Smooth muscle cell (in vitro differentiated cells): Measurements from ENCODE around the gene MAPK14. TPM values are rescaled to one million over a fixed set of nuclear protein-coding genes. Genes with fewer than 3 reads are reported as not detected.
A peak's percentile ranks its signal among the peaks of the same experiment; 100 is the strongest.

Experiments
- DNase-seq: peaks from one replicate; lab custom pipeline; 2025; ENCODE audit not compliant: unreplicated experiment; lab: John Stamatoyannopoulos, UW
- H2AFZ ChIP-seq: fragments of 200-600 bp; sonication (generic); 2 replicates; pipeline ENCODE4 v1.6.0; 2016; ENCODE audit warnings: antibody characterized with exemption, low read depth, mild to moderate bottlenecking
- H3F3A ChIP-seq: fragments of 200-600 bp; sonication (generic); 2 replicates; pipeline ENCODE4 v1.6.0; 2017; ENCODE audit warnings: antibody characterized with exemption, low read depth
- H3K27ac ChIP-seq: fragments of 200-600 bp; sonication (generic); 2 replicates; pipeline ENCODE4 v1.5.1; 2016; ENCODE audit warnings: low read depth, mild to moderate bottlenecking
- H3K27me3 ChIP-seq: fragments of 200-600 bp; sonication (generic); 2 replicates; pipeline ENCODE4 v1.6.1; 2016; ENCODE audit warnings: low read depth, mild to moderate bottlenecking
- H3K36me3 ChIP-seq: fragments of 200-600 bp; sonication (generic); 2 replicates; pipeline ENCODE4 v1.5.1; 2016; ENCODE audit warnings: low read depth
- H3K4me1 ChIP-seq: fragments of 200-600 bp; sonication (generic); 2 replicates; pipeline ENCODE4 v1.5.1; 2016; ENCODE audit warnings: low read depth
- H3K4me2 ChIP-seq: fragments of 200-600 bp; sonication (generic); 2 replicates; pipeline ENCODE4 v1.6.0; 2016; ENCODE audit warnings: mild to moderate bottlenecking
- H3K4me3 ChIP-seq: fragments of 200-600 bp; sonication (generic); 2 replicates; pipeline ENCODE4 v1.5.1; 2016; ENCODE audit warnings: mild to moderate bottlenecking
- H3K79me2 ChIP-seq: fragments of 200-600 bp; sonication (generic); 2 replicates; pipeline ENCODE4 v1.6.0; 2016; ENCODE audit warnings: low read depth, mild to moderate bottlenecking
- H3K9ac ChIP-seq: fragments of 200-600 bp; sonication (generic); 2 replicates; pipeline ENCODE4 v1.6.0; 2016; ENCODE audit warnings: low read depth
- H3K9me3 ChIP-seq: fragments of 200-600 bp; sonication (generic); replicated peaks from 2 replicates; pipeline ENCODE4 v1.5.1; 2016; ENCODE audit warnings: low read depth
- H4K20me1 ChIP-seq: fragments of 200-600 bp; sonication (generic); 2 replicates; pipeline ENCODE4 v1.6.0; 2016; ENCODE audit warnings: low read depth
- CTCF ChIP-seq: fragments of 200-600 bp; sonication (generic); IDR thresholded peaks from 2 replicates; pipeline ENCODE4 v1.5.1; 2017; ENCODE audit warnings: borderline replicate concordance, mild to moderate bottlenecking, antibody characterized with exemption; ENCODE audit not compliant: insufficient read depth, poor library complexity, severe bottlenecking
- WGBS: methylation state at CpG from one replicate; pipeline ENCODE4 v1.1.7; 2016; ENCODE audit warnings: low lambda C conversion rate; 5-methylcytosine and 5-hydroxymethylcytosine counted together
- polyA plus RNA-seq: library from polyadenylated mRNA; unstranded; fragments of >200 nt; fragmentation: Nextera tagmentation; extraction: Ambion mirVana; gene quantifications from 2 replicates; pipeline ENCODE4 v1.2.1, GENCODE V29; 2016
- total RNA-seq: library from RNA; depleted of rRNA; stranded (reverse); fragments of >200 nt; gene quantifications from 2 replicates; pipeline ENCODE4 v1.2.3, GENCODE V29; 2014

MAPK14 gene
- total and polyA plus RNA-seq, 2 experiments from 2014 or later, result 28.0 to 62.8 TPM

- TF ChIP-seq CTCF, result no peak
- 97% methylated on average over 1 of the region's 1 CpG for WGBS
Measured at GRCh38 chr6:36050305-36050704, 22.7 kb downstream of the MAPK14 start.

GRCh38 chr6:36050947-36051710 is 23.5 kb downstream of the MAPK14 start:
- no peak for DNase-seq
- Histone ChIP-seq H3K4me1 (peaks cover 6% of the 10 kb centered on the region), H3F3A (peaks cover 3% of the 10 kb centered on the region), H3K36me3 (no peaks in the 10 kb centered on the region), H3K9me3 (no peaks in the 10 kb centered on the region), H3K9ac (no peak overlapping the region), H3K27me3 (no peaks in the 10 kb centered on the region), H4K20me1 (peaks cover 100% of the 10 kb centered on the region), H3K4me3 (no peak overlapping the region), H3K79me2 (peaks cover 96% of the 10 kb centered on the region), H2AFZ (no peak overlapping the region), H3K27ac (no peak overlapping the region), H3K4me2 (no peak overlapping the region)
- no peak for TF ChIP-seq CTCF
- WGBS, result 92% methylated on average over 16 of the region's 16 CpGs

More at GRCh38 chr6:36050305-36050704, 22.7 kb downstream of the MAPK14 start:
- no peak for DNase-seq
- peaks cover 95% of the 10 kb centered on the region for H3K79me2 ChIP-seq
- no peaks in the 10 kb centered on the region for H3K27me3 ChIP-seq
- no peak overlapping the region for H3K4me3 ChIP-seq
- H3K4me1 ChIP-seq, result peaks cover 6% of the 10 kb centered on the region
- H2AFZ ChIP-seq, result no peak overlapping the region
- H3K36me3 ChIP-seq, result no peaks in the 10 kb centered on the region
- H3K27ac ChIP-seq, result no peak overlapping the region
- H3K9me3 ChIP-seq, result no peaks in the 10 kb centered on the region
- H4K20me1 ChIP-seq, result peaks cover 100% of the 10 kb centered on the region
- no peak overlapping the region for H3K4me2 ChIP-seq
- H3F3A ChIP-seq, result peaks cover 3% of the 10 kb centered on the region
- no peak overlapping the region for H3K9ac ChIP-seq

DNA sequence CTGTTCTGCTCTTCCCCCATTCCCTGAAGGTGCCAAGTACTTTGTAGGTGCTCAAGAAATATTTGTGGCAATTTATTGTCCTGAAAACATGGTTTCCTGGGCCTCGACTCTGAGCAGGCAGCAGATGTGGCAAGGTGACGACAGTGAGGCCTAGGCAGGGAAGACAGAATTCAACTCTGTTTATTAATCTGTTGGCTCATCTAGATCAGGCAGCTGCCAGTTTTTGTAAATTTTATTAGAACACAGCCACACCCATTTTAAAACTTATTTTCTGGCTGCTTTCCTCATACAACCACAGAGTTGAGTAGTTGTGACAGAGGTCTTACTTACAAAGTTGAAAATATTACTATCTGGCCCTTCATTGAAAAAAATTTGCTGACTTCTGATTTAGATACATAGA is 24.5 kb downstream of the MAPK14 start:
- 64% methylated on average over 2 of the region's 2 CpGs for WGBS
- Histone ChIP-seq H3F3A (peaks cover 3% of the 10 kb centered on the region), H3K4me2 (no peak overlapping the region), H3K9me3 (no peaks in the 10 kb centered on the region), H3K4me3 (no peak overlapping the region), H3K79me2 (peaks cover 95% of the 10 kb centered on the region), H3K36me3 (no peaks in the 10 kb centered on the region), H3K9ac (no peak overlapping the region), H3K27ac (no peak overlapping the region), H3K27me3 (no peaks in the 10 kb centered on the region), H4K20me1 (peaks cover 99% of the 10 kb centered on the region), H3K4me1 (peaks cover 6% of the 10 kb centered on the region), H2AFZ (no peak overlapping the region)
- no peak for DNase-seq
- TF ChIP-seq CTCF, result no peak

GRCh38 chr6:36053878-36054277 is 26.3 kb downstream of the MAPK14 start:
- no peak overlapping the region for H2AFZ ChIP-seq
- peak overlapping the region; percentile 5 for H3K4me2 ChIP-seq
- peaks cover 91% of the 10 kb centered on the region for H3K79me2 ChIP-seq
- H3F3A ChIP-seq, result peaks cover 3% of the 10 kb centered on the region
- TF ChIP-seq CTCF, result no peak
- WGBS, result 28% methylated on average over 2 of the region's 2 CpGs
- no peaks in the 10 kb centered on the region for H3K36me3 ChIP-seq
- H3K4me1 ChIP-seq, result peaks cover 6% of the 10 kb centered on the region
- H3K27ac ChIP-seq, result no peak overlapping the region
- no peak overlapping the region for H3K4me3 ChIP-seq
- no peak for DNase-seq
- no peak overlapping the region for H3K9ac ChIP-seq
- no peaks in the 10 kb centered on the region for H3K9me3 ChIP-seq
- H4K20me1 ChIP-seq, result peaks cover 99% of the 10 kb centered on the region
- no peaks in the 10 kb centered on the region for H3K27me3 ChIP-seq
